HL-60/S4 treated with retinoic acid at 250 ng/mL for 4 days and 3 days (cell line): Measurements from ENCODE around the gene ADAM12.

ENCODE experiments used
- in situ Hi-C: fragments of 300-500 bp; cut with MboI; formaldehyde crosslinking; loops from 2 replicates; pipeline ENCODE4 v1.7.0; 2022; ENCODE audit warnings: low sequenced_read_pairs

The ADAM12 gene

GRCh38 chr10:125967533-125967932 lies 420.7 kb downstream of the ADAM12 start:
- in situ Hi-C loops, result no loop called here

GRCh38 chr10:125964558-125964957 lies 423.7 kb downstream of the ADAM12 start:
- in situ Hi-C loops, result no loop called here
